CD4-positive, alpha-beta T cell (primary cell): ENCODE data around the gene EIF3CL. TPM values are rescaled to one million over a fixed set of nuclear protein-coding genes. Genes with fewer than 3 reads are reported as not detected.
"Not testable (repeated sequence)": the region's sequence is repeated elsewhere in the genome, so short reads cannot be mapped to it uniquely, and the experiment has no call there.

Experiments used
- ATAC-seq: fragments of 200-7000 bp; cut with Tn5 transposase; one replicate; pipeline ENCODE4 v1.10.0; 2022; ENCODE audit warnings: mild to moderate bottlenecking; ENCODE audit not compliant: poor library complexity
- CTCF ChIA-PET: fragments of 350-600 bp; sonication (Branson Sonifier 250); formaldehyde crosslinking; loops from one replicate; lab custom pipeline; 2021; ENCODE audit warnings: antibody characterized with exemption, inconsistent platforms; lab: Charles Lee
- POLR2A ChIA-PET: fragments of 350-600 bp; sonication (Branson Sonifier 250); formaldehyde crosslinking; loops from one replicate; lab custom pipeline; 2021; ENCODE audit warnings: antibody characterized with exemption, inconsistent platforms; lab: Charles Lee
- DNase-seq, 14 experiments: peaks; one replicate each; pipeline ENCODE4 v3.0.0-alpha.2; 2013 to 2020; ENCODE audit warnings: mixed read lengths in 2 of 14
- H3K27ac ChIP-seq, 2 donors: one replicate each; pipeline versions ENCODE4 v1.5.1 to v1.7.0; 2013; ENCODE audit warnings: low read length in 2 of 2, low read depth in 1 of 2, mild to moderate bottlenecking in 1 of 2
- H3K27me3 ChIP-seq, 2 experiments: 1 replicate in 1 of 2; 2 replicates in 1 of 2; pipeline versions ENCODE4 v1.6.1 to v1.7.0; 2013; ENCODE audit warnings: low read length in 2 of 2, control low read depth in 1 of 2, mild to moderate bottlenecking in 1 of 2, moderate library complexity in 1 of 2; ENCODE audit not compliant: insufficient read depth in 2 of 2, control insufficient read depth in 1 of 2
- H3K36me3 ChIP-seq: one replicate; pipeline ENCODE4 v1.6.1; 2013; ENCODE audit warnings: low read length, control low read depth; ENCODE audit not compliant: insufficient read depth
- H3K4me1 ChIP-seq: one replicate; pipeline ENCODE4 v1.6.1; 2013; ENCODE audit warnings: low read length, control low read depth; ENCODE audit not compliant: insufficient read depth
- H3K4me3 ChIP-seq: one replicate; pipeline ENCODE4 v1.5.1; 2013; ENCODE audit warnings: mild to moderate bottlenecking, low read length, moderate library complexity
- H3K9me3 ChIP-seq, 2 experiments: 1 replicate in 1 of 2; 2 replicates in 1 of 2; pipeline versions ENCODE4 v1.6.1 to v1.7.0; 2013; ENCODE audit warnings: low read length in 2 of 2, mild to moderate bottlenecking in 2 of 2, control low read depth in 1 of 2, moderate library complexity in 1 of 2; ENCODE audit not compliant: control insufficient read depth in 1 of 2, insufficient read depth in 1 of 2
- H3K27ac Mint-ChIP-seq: one replicate; pipeline ENCODE4 v1.8.0; 2020; ENCODE audit warnings: mixed read lengths
- H3K27me3 Mint-ChIP-seq: one replicate; pipeline ENCODE4 v1.8.0; 2021; ENCODE audit warnings: mixed read lengths
- H3K36me3 Mint-ChIP-seq: one replicate; pipeline ENCODE4 v1.8.0; 2021; ENCODE audit warnings: low read depth, mixed read lengths
- H3K4me1 Mint-ChIP-seq: one replicate; pipeline ENCODE4 v1.8.0; 2021; ENCODE audit warnings: low read depth, mixed read lengths
- H3K4me3 Mint-ChIP-seq: one replicate; pipeline ENCODE4 v1.8.0; 2020; ENCODE audit warnings: mild to moderate bottlenecking, mixed read lengths
- H3K9me3 Mint-ChIP-seq: one replicate; pipeline ENCODE4 v1.8.0; 2020; ENCODE audit warnings: mixed read lengths
- intact Hi-C, 2 experiments: fragments of 100-400 bp; cut with DNase I in 1 of 2; cut with micrococcal nuclease in 1 of 2; formaldehyde crosslinking; loops; one replicate each; pipeline versions ENCODE4 v1.15.1 to v1.9.0; 2023 to 2025; cut with DNase I, micrococcal nuclease
- polyA plus RNA-seq, 2 donors: library from polyadenylated mRNA; unstranded; fragments of 120-200 nt; gene quantifications; one replicate each; pipeline ENCODE4 v1.2.1, GENCODE V29; 2013
- total RNA-seq, 174 experiments: library from RNA in 2 of 174; stranded (reverse) in 2 of 174; gene quantifications; one replicate each; pipeline ENCODE4 v1.2.3 and lab custom pipeline; 2021 to 2026

Gene EIF3CL, protein sequence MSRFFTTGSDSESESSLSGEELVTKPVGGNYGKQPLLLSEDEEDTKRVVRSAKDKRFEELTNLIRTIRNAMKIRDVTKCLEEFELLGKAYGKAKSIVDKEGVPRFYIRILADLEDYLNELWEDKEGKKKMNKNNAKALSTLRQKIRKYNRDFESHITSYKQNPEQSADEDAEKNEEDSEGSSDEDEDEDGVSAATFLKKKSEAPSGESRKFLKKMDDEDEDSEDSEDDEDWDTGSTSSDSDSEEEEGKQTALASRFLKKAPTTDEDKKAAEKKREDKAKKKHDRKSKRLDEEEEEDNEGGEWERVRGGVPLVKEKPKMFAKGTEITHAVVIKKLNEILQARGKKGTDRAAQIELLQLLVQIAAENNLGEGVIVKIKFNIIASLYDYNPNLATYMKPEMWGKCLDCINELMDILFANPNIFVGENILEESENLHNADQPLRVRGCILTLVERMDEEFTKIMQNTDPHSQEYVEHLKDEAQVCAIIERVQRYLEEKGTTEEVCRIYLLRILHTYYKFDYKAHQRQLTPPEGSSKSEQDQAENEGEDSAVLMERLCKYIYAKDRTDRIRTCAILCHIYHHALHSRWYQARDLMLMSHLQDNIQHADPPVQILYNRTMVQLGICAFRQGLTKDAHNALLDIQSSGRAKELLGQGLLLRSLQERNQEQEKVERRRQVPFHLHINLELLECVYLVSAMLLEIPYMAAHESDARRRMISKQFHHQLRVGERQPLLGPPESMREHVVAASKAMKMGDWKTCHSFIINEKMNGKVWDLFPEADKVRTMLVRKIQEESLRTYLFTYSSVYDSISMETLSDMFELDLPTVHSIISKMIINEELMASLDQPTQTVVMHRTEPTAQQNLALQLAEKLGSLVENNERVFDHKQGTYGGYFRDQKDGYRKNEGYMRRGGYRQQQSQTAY
- total RNA-seq (10 to 100 TPM; 42.7 to 57.8 TPM), total RNA-seq (lab: John Stamatoyannopoulos, UW) (0 to 3.3 (median 0.61) reads per million in 172 experiments)
- 76.0 TPM for polyA plus RNA-seq (2013, experiment 1 of 2)
- polyA plus RNA-seq (2013, experiment 2 of 2), result 59.2 TPM

DNA sequence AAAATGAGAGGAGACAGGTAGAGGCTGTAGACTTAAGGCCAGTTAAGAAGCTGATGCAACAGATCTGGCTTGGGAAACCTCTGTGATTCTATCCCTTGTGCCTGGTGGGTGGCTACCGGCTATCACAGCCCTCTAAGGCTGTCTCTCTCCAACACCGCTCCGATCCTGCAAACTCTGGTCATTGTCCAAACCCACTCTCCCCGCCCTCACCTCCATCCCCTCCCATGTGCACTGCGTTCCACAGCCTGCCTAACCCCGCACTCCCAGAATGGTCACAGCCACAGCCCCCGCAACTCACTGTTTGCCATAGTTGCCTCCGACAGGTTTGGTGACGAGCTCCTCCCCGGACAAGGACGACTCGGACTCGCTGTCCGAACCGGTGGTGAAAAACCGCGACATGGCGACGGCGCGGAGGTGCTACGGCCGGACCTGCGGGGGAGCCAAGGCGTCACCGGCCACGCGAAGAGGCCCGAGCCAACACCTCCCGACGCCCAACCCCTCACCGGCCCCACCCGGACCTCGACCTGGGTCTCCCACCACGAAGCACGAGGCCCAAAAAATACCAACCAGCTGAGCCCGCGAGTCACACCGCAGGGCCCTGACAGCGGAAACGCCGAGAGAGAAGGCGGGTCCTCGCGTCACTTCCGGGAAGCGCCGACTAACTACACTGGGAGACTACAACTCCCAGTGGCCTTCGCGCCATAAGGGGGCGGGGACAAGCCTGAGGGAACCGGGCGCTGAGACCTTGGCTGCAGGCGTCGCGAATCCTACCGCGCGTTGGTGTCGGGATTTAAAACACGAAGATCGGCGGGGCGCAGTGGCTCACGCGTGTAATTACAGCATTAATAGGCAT lies at the start of gene EIF3CL:
Gene EIF3CL (minus strand): TSS at position 622 of the 853 bp plus-strand sequence. CDS start 223 bp downstream, at position 399.
- H3K36me3 ChIP-seq, intact Hi-C loops, POLR2A ChIA-PET, H3K36me3 Mint-ChIP-seq, H3K27me3 ChIP-seq, H3K9me3 ChIP-seq, H3K27ac ChIP-seq, H3K9me3 Mint-ChIP-seq, H3K27me3 Mint-ChIP-seq, DNase-seq, H3K4me1 Mint-ChIP-seq, H3K4me1 ChIP-seq, H3K27ac Mint-ChIP-seq, CTCF ChIA-PET: not testable (repeated sequence)
- peak within 1 kb of the TSS; percentile 81 for H3K4me3 Mint-ChIP-seq
- peak within 1 kb of the TSS; percentile 31 for H3K4me3 ChIP-seq
- ATAC-seq, result peak; percentile 99

DNA sequence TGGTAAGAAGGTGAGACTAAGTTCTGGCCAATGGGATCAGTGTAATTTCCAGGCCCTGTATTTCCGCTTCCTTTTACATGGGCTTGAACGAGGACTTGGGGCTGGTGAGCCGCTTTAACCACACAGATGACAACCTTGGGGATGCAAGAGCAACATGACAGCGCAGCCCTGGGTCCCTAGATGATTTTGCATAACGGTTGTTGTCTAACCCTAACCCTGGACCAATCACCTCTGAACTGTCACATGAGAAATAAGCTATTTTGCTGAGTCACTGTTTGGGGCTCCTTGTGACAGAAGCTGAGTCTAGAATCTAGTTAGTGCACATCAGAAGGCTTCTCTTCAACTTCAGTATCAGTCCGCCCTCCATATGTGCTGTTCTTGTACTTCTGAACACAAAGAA lies 43.4 kb upstream of the EIF3CL start:
- H3K9me3 Mint-ChIP-seq, H3K27me3 Mint-ChIP-seq, DNase-seq, H3K9me3 ChIP-seq, H3K36me3 Mint-ChIP-seq, H3K4me3 Mint-ChIP-seq, CTCF ChIA-PET, POLR2A ChIA-PET, H3K27ac ChIP-seq, H3K4me3 ChIP-seq, ATAC-seq, H3K4me1 ChIP-seq, H3K27ac Mint-ChIP-seq, H3K4me1 Mint-ChIP-seq, H3K27me3 ChIP-seq, intact Hi-C loops, H3K36me3 ChIP-seq: not testable (repeated sequence)

DNA sequence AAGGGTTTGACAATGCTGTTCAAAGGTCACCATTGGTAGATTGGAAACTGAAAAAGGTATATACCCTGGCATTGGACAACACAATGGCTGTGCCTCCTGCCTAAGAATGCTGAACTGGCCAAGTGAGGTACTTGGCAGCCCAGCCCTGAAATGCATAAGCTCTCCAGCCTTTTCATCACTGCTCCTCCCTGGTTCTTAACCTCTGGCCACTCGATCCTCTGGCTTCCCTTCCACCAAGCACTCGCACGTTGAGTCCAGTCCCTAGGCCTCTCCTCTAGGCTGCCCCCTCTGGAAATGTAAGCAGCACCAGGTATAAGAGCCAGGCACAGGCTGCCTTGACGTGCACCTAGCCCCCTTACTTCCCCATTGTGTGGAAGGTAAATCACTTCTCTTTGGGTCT lies 42.7 kb upstream of the EIF3CL start:
- H3K27ac ChIP-seq, H3K36me3 Mint-ChIP-seq, ATAC-seq, POLR2A ChIA-PET, H3K4me1 ChIP-seq, H3K4me1 Mint-ChIP-seq, H3K9me3 Mint-ChIP-seq, H3K27ac Mint-ChIP-seq, H3K36me3 ChIP-seq, H3K9me3 ChIP-seq, H3K27me3 ChIP-seq, CTCF ChIA-PET, DNase-seq, H3K4me3 ChIP-seq, H3K27me3 Mint-ChIP-seq, H3K4me3 Mint-ChIP-seq, intact Hi-C loops: not testable (repeated sequence)

DNA sequence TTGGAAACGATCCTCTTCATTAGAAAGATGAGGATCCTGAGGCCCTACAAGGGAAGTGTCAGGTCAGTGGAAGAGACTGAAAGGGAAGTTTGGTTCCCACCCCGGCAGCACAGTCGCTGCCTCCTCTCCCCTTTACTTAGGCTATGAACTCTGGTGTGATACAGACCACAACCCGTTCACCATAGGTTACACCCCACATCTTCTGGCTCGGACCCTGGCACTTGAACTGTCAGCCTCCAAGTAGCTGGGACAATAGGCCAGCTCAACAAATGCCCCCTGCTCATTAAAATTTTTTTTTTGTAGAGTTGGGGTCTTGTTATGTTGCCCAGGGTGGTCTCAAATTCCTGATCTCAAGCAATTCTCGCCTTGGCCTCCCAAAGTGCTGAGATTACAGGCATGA lies 40.3 kb upstream of the EIF3CL start:
- H3K36me3 ChIP-seq, H3K9me3 ChIP-seq, DNase-seq, H3K4me1 Mint-ChIP-seq, H3K27me3 ChIP-seq, intact Hi-C loops, ATAC-seq, H3K4me3 ChIP-seq, H3K4me1 ChIP-seq, H3K27me3 Mint-ChIP-seq, H3K4me3 Mint-ChIP-seq, POLR2A ChIA-PET, H3K9me3 Mint-ChIP-seq, CTCF ChIA-PET, H3K27ac ChIP-seq, H3K27ac Mint-ChIP-seq, H3K36me3 Mint-ChIP-seq: not testable (repeated sequence)

DNA sequence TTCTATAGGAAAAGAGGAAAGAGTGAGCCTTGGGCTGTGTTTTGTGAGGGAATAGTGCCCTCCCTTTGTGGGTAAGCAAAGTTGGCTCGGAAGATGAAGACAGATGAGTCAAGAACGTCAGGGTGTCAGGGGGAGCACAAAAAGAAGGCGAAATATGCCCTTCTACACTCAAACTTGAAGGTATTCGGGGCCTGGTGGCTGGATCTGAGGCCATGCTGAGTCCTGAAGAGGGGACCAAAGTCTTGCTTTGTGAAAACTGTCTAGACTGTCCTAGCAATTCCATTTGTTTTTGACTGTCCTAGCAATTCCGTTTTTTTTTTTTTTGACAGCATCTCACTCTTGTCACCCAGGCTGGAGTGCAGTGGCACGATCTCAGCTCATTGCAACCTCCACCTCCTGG lies 35.3 kb upstream of the EIF3CL start:
- H3K4me1 ChIP-seq, H3K36me3 Mint-ChIP-seq, H3K36me3 ChIP-seq, intact Hi-C loops, H3K27ac Mint-ChIP-seq, H3K27me3 Mint-ChIP-seq, H3K27me3 ChIP-seq, POLR2A ChIA-PET, ATAC-seq, H3K9me3 Mint-ChIP-seq, H3K4me3 Mint-ChIP-seq, H3K4me1 Mint-ChIP-seq, CTCF ChIA-PET, DNase-seq, H3K27ac ChIP-seq, H3K9me3 ChIP-seq, H3K4me3 ChIP-seq: not testable (repeated sequence)

DNA sequence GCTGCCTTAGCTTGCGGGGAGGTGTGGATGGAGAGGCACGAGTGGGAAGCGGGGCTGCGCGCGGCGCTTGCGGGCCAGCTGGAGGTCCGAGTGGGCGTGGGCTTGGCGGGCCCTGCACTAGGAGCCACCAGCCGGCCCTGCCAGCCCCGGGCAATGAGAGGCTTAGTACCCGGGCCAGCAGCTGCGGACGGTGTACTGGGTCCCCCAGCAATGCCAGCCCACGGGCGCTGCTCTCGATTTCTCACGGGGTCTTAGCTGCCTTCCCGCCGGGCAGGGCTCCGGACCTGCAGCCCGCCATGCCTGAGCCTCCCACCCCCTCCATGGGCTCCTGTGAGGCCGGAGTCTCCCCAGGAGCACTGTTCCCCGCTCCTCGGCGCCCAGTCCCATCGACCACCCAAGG lies 31.7 kb upstream of the EIF3CL start:
- H3K36me3 Mint-ChIP-seq, DNase-seq, H3K9me3 Mint-ChIP-seq, H3K27me3 ChIP-seq, H3K4me3 ChIP-seq, H3K9me3 ChIP-seq, intact Hi-C loops, CTCF ChIA-PET, H3K4me3 Mint-ChIP-seq, H3K27ac ChIP-seq, H3K36me3 ChIP-seq, H3K4me1 Mint-ChIP-seq, POLR2A ChIA-PET, H3K27me3 Mint-ChIP-seq, H3K4me1 ChIP-seq, H3K27ac Mint-ChIP-seq, ATAC-seq: not testable (repeated sequence)
